ENCODE results near the gene TMEM238L. TPM values are rescaled to one million over a fixed set of nuclear protein-coding genes. Genes with fewer than 3 reads are reported as not detected.

Gene TMEM238L
- total and polyA plus RNA-seq, 2 donors (not counting 1 experiment from before 2014, with no cell fraction given) = not detected

DNA sequence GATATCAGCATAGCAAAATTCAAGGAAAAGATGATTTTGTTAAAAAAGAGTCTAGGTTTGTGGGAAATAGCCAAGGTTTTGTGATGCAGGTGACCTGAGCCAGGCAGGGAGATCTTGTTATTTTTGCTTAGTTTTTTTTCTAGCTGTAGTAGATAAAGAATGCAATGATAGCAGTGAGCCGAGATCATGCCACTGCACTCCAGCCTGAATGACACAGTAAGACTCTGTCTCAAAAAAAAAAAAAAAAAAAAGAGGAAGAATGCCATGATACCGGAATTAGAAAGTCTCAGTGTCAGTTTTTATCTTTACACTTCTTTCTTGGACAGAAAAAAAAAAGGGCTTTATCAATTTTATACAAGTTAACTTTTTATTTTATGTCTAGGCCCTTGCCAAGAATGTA lies 27.5 kb downstream of the TMEM238L start:
- H3K79me2 ChIP-seq (ENCODE audit: control insufficient read depth, insufficient read depth, low read length) = no peaks in the 10 kb centered on the region

DNA sequence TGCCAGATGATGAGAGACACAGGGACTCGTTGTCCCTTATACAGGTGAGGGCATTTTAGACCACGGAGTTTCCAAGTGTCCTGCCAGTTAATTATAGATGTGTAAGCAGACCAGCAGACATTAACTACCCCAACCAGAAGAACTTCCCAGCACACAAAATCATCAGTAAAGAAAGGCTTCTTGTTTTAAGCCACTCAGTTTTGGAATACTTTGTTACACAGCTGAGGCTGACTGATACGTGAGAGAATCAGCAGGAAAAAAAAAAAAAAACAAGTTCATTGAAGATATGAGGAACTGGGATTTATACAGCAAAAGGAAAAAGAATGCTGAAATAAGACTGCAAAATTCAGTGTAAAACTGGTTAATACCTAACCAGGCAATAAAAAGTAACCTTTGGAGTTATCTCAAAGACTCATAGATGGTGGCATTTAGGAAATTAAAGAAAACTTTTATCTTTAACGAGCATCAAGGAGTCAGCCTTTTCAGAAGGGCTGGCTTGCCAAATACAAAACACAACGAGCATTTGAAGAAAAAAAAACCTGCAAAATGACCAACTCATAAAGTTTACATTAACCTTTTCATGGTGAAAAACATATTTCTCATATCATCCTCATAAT lies 28.1 kb downstream of the TMEM238L start:
- Histone ChIP-seq H3K4me1 (ENCODE audit: control insufficient read depth, extremely low read depth, insufficient read depth, low read length) (no peaks in the 10 kb centered on the region), H4K20me1 (ENCODE audit: control insufficient read depth, extremely low read depth, insufficient read depth, low read length) (no peaks in the 10 kb centered on the region), H3K4me3 (replicated peaks in 1 of 4; ENCODE audit: control extremely low read depth in 1 of 4, insufficient read depth in 1 of 4, low read depth in 3 of 4, low read length in 4 of 4) (no peak overlapping the region), H3K27ac (ENCODE audit: insufficient read depth, low read length) (no peak overlapping the region), H3K79me2 (ENCODE audit: control insufficient read depth, insufficient read depth, low read length) (no peaks in the 10 kb centered on the region), H3K4me2 (ENCODE audit: extremely low read depth, insufficient read depth, low read length) (no peak overlapping the region), H3K27me3 (ENCODE audit: control insufficient read depth, insufficient read depth, low read length) (no peaks in the 10 kb centered on the region), H3K9ac (ENCODE audit: insufficient read depth, low read length) (no peak overlapping the region), H2AFZ (ENCODE audit: low read length) (no peak overlapping the region), H3K36me3 (ENCODE audit: control insufficient read depth, insufficient read depth, low read length) (no peaks in the 10 kb centered on the region), H3K9me3 (ENCODE audit: control insufficient read depth, insufficient read depth, low read depth, low read length) (no peaks in the 10 kb centered on the region)
- no peak for DNase-seq (ENCODE audit: low read depth in 2 of 2)
- TF ChIP-seq, protein P1, sequence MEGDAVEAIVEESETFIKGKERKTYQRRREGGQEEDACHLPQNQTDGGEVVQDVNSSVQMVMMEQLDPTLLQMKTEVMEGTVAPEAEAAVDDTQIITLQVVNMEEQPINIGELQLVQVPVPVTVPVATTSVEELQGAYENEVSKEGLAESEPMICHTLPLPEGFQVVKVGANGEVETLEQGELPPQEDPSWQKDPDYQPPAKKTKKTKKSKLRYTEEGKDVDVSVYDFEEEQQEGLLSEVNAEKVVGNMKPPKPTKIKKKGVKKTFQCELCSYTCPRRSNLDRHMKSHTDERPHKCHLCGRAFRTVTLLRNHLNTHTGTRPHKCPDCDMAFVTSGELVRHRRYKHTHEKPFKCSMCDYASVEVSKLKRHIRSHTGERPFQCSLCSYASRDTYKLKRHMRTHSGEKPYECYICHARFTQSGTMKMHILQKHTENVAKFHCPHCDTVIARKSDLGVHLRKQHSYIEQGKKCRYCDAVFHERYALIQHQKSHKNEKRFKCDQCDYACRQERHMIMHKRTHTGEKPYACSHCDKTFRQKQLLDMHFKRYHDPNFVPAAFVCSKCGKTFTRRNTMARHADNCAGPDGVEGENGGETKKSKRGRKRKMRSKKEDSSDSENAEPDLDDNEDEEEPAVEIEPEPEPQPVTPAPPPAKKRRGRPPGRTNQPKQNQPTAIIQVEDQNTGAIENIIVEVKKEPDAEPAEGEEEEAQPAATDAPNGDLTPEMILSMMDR (conservative IDR thresholded peaks at IDR 0.05 in 1 of 2, IDR thresholded peaks at IDR 0.05 in 1 of 2; ENCODE audit: low read depth in 1 of 2, low read length in 2 of 2) = no peak
- TF ChIP-seq EZH2 (IDR thresholded peaks at IDR 0.05; ENCODE audit: low read length, missing control alignments) = no peak

More for the DNA sequence above, 27.5 kb downstream of the TMEM238L start:
- Histone ChIP-seq H3K4me3 (replicated peaks in 1 of 4; ENCODE audit: control extremely low read depth in 1 of 4, insufficient read depth in 1 of 4, low read depth in 3 of 4, low read length in 4 of 4) (no peak overlapping the region), H3K9me3 (ENCODE audit: control insufficient read depth, insufficient read depth, low read depth, low read length) (no peaks in the 10 kb centered on the region), H2AFZ (ENCODE audit: low read length) (no peak overlapping the region), H3K27me3 (ENCODE audit: control insufficient read depth, insufficient read depth, low read length) (no peaks in the 10 kb centered on the region), H3K4me1 (ENCODE audit: control insufficient read depth, extremely low read depth, insufficient read depth, low read length) (no peaks in the 10 kb centered on the region), H3K36me3 (ENCODE audit: control insufficient read depth, insufficient read depth, low read length) (no peaks in the 10 kb centered on the region), H4K20me1 (ENCODE audit: control insufficient read depth, extremely low read depth, insufficient read depth, low read length) (no peaks in the 10 kb centered on the region), H3K9ac (ENCODE audit: insufficient read depth, low read length) (no peak overlapping the region), H3K4me2 (ENCODE audit: extremely low read depth, insufficient read depth, low read length) (no peak overlapping the region), H3K27ac (ENCODE audit: insufficient read depth, low read length) (no peak overlapping the region)
- TF ChIP-seq, protein P1 (conservative IDR thresholded peaks at IDR 0.05 in 1 of 2, IDR thresholded peaks at IDR 0.05 in 1 of 2; ENCODE audit: low read depth in 1 of 2, low read length in 2 of 2) = no peak
- TF ChIP-seq EZH2 (IDR thresholded peaks at IDR 0.05; ENCODE audit: low read length, missing control alignments) = no peak
- DNase-seq (ENCODE audit: low read depth in 2 of 2) = no peak

DNA sequence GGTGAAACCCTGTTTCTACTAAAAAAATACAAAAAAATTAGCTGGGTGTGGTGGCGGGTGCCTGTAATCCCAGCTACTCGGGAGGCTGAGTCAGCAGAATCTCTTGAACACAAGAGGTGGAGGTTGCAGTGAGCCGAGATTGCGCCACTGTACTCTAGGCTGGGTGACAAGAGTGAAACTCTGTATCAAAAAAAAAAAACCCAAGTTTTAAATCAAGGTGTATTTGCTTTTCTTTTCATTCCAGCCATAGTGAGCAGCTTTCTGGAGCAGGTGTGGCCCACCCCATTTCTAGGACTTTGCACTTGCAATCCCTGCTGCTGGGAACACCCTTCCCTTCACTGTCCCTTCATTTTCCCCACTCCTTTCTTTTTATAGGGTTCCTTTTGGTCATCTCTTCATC lies 28.8 kb downstream of the TMEM238L start:
- no peaks in the 10 kb centered on the region for H3K27me3 ChIP-seq (ENCODE audit: control insufficient read depth, insufficient read depth, low read length)
- no peaks in the 10 kb centered on the region for H3K79me2 ChIP-seq (ENCODE audit: control insufficient read depth, insufficient read depth, low read length)
- no peak overlapping the region for H3K4me2 ChIP-seq (ENCODE audit: extremely low read depth, insufficient read depth, low read length)
- no peak overlapping the region for H2AFZ ChIP-seq (ENCODE audit: low read length)
- no peak overlapping the region for H3K27ac ChIP-seq (ENCODE audit: insufficient read depth, low read length)
- H3K36me3 ChIP-seq (ENCODE audit: control insufficient read depth, insufficient read depth, low read length) = no peaks in the 10 kb centered on the region
- no peaks in the 10 kb centered on the region for H3K4me1 ChIP-seq (ENCODE audit: control insufficient read depth, extremely low read depth, insufficient read depth, low read length)
- TF ChIP-seq, protein P1 (conservative IDR thresholded peaks at IDR 0.05 in 1 of 2, IDR thresholded peaks at IDR 0.05 in 1 of 2; ENCODE audit: low read depth in 1 of 2, low read length in 2 of 2) = no peak
- no peak for TF ChIP-seq EZH2 (IDR thresholded peaks at IDR 0.05; ENCODE audit: low read length, missing control alignments)
- DNase-seq (ENCODE audit: low read depth in 2 of 2) = no peak
- H3K9ac ChIP-seq (ENCODE audit: insufficient read depth, low read length) = no peak overlapping the region
- H3K9me3 ChIP-seq (ENCODE audit: control insufficient read depth, insufficient read depth, low read depth, low read length) = no peaks in the 10 kb centered on the region
- no peak overlapping the region for H3K4me3 ChIP-seq (replicated peaks in 1 of 4; ENCODE audit: control extremely low read depth in 1 of 4, insufficient read depth in 1 of 4, low read depth in 3 of 4, low read length in 4 of 4)
- no peaks in the 10 kb centered on the region for H4K20me1 ChIP-seq (ENCODE audit: control insufficient read depth, extremely low read depth, insufficient read depth, low read length)

All from fibroblast of lung (primary cell).